B cell (primary cell): ENCODE measurements around the gene CFAP221.

Source experiments
- EZH2 ChIP-seq: IDR thresholded peaks from 2 replicates; pipeline ENCODE4 v1.6.1; 2012; ENCODE audit warnings: borderline replicate concordance, low read depth, mild to moderate bottlenecking, moderate library complexity, low read length; ENCODE audit not compliant: insufficient read depth, poor library complexity, severe bottlenecking
- TF ChIP-seq, protein P1 (sequence below): fragments of 200-600 bp; IDR thresholded peaks from one replicate; pipeline ENCODE4 v1.8.0; 2022; ENCODE audit warnings: antibody characterized with exemption, mild to moderate bottlenecking

- TF ChIP-seq, protein P1, sequence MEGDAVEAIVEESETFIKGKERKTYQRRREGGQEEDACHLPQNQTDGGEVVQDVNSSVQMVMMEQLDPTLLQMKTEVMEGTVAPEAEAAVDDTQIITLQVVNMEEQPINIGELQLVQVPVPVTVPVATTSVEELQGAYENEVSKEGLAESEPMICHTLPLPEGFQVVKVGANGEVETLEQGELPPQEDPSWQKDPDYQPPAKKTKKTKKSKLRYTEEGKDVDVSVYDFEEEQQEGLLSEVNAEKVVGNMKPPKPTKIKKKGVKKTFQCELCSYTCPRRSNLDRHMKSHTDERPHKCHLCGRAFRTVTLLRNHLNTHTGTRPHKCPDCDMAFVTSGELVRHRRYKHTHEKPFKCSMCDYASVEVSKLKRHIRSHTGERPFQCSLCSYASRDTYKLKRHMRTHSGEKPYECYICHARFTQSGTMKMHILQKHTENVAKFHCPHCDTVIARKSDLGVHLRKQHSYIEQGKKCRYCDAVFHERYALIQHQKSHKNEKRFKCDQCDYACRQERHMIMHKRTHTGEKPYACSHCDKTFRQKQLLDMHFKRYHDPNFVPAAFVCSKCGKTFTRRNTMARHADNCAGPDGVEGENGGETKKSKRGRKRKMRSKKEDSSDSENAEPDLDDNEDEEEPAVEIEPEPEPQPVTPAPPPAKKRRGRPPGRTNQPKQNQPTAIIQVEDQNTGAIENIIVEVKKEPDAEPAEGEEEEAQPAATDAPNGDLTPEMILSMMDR, result no peak
- no peak for TF ChIP-seq EZH2
These were observed 64.3 kb downstream of the CFAP221 start for GRCh38 chr2:119608553-119608952.
